Central memory CD4-positive, alpha-beta T cell (primary cell): ENCODE results near the gene SOBP.

Source experiments
- DNase-seq: peaks from one replicate; pipeline ENCODE4 v3.0.0; 2022

Gene SOBP

DNA sequence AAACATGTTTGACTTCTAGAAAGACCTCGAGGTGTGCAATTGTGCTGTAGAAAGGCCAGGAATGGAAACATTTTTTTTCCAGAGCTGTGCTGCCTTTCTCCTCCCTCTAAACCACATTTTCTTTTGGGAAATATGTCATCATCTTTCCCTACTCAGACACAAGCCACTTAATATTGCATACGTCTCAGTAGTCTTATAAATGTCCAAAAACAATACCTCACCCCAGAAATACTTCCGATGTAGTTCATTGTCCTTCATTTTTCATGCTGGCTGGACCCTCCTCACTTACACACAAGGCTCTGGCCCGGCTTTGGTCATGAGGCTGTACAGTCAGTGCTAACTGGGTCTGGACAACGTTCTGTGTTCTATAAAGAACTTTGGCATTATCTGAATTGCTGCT lies 207.8 kb downstream of the SOBP start:
- no peak for DNase-seq

DNA sequence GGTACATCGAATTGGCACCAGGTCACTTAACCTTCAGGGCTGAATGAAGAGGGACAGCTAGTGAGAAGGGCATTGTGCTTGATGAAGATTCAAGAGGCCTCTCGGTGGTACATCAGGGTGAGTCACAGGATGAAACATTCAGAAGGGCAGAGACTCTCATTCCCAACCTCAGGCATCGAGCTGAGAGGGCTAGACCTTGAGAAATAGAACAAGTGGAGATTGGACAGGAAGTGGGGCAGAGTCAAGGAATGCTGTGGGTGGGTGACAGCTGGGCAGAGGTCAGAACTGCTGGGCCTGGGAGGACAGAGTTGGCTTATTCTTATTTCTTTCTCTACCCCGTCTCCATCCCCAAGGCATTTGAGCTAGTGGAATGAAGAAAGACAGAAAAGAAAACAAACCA lies 208.2 kb downstream of the SOBP start:
- DNase-seq: no peak

DNA sequence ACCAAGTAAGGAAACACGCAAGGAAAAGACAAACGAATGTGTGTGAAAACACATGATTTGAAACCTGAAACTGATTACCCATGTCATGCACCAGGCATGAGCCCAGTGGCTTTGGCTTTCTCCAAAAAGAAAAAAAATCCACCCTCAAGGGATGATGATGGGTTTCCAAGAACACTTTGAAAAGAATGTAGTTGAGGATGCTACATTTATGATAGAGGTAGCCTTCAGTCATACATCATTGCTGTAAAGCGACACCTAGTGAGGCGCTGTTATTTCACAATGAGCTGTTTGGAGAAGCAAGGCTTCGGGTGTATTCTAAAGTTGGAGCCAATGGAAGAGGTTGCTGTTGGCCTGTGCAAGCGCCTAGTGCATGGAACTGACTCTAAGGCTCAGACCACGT lies 209.3 kb downstream of the SOBP start:
- DNase-seq: no peak

DNA sequence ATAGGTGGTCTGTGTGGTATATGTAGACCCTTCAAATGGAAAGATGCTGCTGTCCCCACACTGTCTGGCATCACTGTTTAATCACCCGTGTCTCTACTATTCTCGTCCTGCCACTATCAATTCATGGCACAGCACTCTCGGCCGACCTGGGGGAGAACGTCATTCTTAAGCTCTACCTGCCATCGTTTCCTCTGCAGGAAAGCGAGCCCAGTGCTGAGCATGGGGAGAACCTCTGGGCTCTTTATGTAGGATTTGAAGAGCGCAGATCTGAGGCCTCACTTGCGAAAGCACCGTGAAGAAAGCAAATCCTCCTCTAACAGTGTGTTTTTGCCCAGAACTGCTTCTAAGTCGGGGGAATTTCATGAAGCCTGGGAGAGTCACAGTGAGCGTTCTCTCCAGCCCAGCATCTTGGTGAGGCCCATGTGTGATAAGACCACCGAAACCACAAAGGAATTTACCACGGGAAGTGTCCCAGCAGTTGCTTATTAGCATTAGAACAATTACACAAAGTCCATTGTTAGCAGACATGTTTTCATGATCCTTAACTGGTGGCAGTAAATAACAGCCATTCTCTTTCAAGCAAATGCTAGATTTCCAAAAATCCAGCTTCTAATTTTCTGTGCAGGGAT lies 209.9 kb downstream of the SOBP start:
- no peak for DNase-seq

DNA sequence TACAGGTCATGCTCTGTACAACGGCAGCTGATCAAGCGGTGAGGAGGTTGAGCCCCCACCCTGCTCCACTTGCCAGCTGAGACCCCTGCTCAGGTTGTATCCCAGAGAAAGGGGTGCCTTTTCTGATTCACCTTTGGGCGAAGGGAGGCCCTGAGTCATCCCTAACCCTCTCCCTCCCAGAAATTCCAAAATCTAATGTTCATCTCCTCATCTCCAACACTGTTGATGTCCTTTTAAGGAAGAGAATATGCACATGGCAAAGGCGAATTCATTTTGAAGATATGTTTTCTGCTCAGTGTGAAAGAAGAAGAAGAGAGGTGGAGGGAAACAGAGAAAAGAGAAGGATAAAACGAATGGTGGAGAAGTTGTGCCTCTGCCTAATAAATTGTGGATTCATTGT lies 213.7 kb downstream of the SOBP start:
- no peak for DNase-seq

DNA sequence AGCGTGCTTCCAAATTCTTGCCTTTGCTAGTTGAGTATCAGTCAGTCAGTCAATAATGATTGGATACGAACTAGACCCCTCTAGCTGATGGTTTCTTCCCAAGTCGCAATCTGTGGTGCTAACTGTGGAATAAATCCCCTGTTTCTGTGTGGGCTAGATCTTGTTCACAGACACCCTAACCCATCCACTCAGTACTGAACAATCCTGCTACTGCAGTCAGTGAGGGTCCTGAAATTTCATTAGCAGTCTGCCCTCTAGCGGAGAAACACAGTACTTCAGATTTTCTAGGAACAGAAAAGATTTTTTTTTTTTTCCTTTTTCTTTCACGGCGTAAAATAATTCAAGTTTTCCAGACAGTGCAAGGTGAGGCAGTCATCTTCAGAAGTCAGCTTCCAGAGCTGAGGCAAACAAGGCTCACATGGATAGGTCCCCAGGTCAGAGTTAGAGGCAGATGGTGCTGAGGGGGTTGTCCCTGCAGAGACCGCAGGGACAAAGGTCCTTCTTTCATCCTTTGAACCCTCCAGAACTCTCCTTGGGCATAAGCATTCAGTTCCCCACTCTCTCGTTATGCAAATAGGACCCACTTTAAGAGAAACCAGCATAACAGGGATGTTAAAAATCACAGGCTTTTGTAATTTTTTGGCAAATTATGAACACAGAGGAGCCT lies 214.6 kb downstream of the SOBP start:
- no peak for DNase-seq

DNA sequence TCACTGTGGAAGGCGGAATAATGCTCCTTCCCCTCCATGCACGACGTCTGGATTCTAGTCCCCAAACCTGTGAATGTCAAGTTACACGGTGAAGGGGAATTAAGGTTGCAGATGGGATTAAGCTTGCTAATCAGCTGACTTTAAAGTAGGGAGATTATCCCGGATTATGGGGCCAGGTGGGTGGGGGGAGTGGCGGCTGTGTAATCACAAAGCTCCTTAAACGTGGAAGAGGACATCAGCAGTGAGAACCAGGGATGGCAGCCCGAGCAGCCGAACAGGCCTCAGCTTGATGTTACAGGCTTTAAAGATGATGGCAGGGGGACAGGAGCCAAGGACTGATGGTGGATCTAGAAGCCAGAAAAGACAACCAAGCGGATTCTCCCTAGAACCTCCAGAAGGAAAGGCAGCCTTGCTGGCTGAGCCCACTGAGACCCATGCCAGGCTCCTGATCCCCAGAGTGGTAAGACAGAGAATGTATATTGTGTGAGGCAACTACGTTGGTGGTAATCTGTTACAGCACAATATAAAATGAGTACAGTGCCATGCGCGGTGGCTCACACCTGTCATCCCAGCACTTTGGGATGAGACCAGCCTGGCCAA lies 216.7 kb downstream of the SOBP start:
- DNase-seq: no peak

DNA sequence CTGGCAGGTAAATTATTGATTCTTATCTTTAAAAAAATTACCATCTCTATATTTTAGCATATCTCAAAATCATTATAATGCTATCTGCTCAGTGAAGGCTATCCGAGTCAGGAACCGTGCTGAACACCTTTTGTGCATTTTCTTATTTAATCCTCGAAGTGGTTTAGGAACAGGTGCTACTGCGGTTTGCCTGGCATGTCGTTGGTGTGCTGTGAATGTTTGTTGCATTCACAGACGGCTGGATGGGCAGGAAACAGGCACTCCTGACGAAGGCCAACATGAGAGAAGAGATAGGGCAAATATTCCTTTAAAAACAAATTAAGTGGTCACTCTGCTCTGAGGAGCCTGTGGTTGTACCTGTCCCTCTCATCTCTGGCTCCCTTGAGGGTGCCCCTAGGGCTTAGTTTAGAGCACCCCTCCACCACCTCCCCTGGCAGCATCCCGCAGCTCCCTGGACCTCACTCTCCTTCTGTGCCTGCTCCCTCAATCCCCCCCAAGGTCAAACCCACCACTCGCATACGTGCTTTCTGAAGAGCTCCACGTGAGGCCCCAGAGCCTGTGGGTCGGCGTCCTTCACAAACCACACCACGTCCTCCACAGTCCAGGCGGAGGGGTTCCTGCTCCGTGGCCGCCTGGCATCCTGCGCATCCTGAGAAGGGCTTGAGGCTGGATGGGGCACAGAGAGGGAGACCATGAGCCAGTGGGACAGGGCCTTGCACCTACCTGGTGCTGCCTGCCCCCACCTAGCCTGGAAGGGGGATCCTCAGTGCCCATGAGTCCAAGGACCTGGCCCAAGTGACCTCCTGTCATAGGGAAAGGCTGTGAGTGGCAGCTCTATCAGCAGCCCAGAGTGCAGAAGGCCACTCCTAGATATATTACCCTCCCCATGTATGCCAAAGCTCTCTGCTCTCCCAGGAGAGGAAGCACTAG lies 217.7 kb downstream of the SOBP start:
- no peak for DNase-seq

DNA sequence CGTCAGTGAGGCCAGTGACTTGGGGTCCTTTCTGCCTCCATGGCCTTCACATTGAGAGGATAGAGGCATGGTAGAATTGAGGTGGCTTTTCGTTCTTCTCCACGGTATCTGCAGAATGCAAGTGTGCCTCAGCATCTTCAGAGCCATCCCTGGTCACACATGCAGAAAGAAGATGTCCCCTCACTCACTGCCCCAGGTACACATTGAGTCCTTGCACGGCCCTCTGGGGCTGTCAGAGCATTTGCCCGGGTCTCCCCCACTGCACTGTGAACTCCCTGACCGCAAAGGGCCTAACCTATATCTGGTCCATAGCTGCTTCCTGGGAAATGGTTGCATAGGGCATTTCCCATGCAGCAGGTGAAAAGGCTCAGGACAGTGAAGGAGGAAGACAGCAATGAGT lies 218.5 kb downstream of the SOBP start:
- DNase-seq: no peak

DNA sequence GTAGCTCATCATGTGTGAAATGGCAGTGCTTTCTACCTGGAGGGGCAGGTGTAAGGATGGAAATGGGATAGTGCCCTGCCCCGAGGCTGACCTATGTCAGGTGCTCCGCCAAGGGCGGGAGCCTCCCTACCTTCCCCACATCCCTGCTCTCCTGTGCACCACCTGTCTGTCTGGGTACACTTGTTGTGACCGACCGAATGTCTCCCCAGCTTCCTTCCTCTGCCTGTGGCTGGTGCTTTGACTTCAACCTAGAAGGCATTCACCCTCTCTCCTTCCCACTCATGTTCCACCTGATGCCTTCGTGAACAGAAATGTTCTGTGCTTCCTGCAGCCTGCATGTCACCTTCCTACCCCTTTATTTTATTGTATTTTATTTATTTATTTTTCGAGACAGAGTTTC lies 219.4 kb downstream of the SOBP start:
- DNase-seq: peak; percentile 33
